ENCODE measurements around the gene PLEKHF1.

DNA sequence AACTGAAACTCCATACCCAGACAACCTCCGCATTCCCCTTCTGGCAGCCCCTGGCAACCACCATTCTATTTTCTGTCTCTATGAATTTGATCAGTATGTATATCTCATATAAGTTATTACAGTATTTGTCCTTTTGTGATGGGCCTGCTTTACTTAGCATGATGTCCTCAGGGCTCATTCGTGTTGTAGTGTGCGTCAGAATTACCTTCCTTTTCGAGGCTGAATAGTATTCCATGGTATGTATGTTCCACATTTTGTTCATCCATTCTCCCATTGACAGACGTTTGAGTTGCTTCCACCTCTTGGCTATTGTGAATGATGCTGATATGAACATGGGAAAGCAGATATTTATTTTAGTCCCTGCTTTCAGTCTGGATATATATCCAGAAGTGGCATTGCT is 5.0 kb downstream of the PLEKHF1 start:
- TF ChIP-seq POLR2A (IDR thresholded peaks at IDR 0.05), result no peak
- TF ChIP-seq, protein P1, sequence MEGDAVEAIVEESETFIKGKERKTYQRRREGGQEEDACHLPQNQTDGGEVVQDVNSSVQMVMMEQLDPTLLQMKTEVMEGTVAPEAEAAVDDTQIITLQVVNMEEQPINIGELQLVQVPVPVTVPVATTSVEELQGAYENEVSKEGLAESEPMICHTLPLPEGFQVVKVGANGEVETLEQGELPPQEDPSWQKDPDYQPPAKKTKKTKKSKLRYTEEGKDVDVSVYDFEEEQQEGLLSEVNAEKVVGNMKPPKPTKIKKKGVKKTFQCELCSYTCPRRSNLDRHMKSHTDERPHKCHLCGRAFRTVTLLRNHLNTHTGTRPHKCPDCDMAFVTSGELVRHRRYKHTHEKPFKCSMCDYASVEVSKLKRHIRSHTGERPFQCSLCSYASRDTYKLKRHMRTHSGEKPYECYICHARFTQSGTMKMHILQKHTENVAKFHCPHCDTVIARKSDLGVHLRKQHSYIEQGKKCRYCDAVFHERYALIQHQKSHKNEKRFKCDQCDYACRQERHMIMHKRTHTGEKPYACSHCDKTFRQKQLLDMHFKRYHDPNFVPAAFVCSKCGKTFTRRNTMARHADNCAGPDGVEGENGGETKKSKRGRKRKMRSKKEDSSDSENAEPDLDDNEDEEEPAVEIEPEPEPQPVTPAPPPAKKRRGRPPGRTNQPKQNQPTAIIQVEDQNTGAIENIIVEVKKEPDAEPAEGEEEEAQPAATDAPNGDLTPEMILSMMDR (IDR thresholded peaks at IDR 0.05), result no peak
